LNCaP clone FGC (cell line): ENCODE results near the gene ZNF212.
A peak's percentile ranks its signal among the peaks of the same experiment; 100 is the strongest.
"Not testable (repeated sequence)": the region's sequence is repeated elsewhere in the genome, so short reads cannot be mapped to it uniquely, and the experiment has no call there.

Source experiments
- DNase-seq: peaks from one replicate; pipeline ENCODE4 v3.0.0-alpha.2; 2011; ENCODE audit warnings: low read depth
- H3K4me3 ChIP-seq: 2 replicates; pipeline ENCODE4 v1.5.1; 2011; ENCODE audit warnings: mild to moderate bottlenecking, low read depth, low read length, control low read depth
- TF ChIP-seq, protein P1 (sequence below): IDR thresholded peaks from 2 replicates; pipeline ENCODE4 v1.5.1; 2012; ENCODE audit warnings: mild to moderate bottlenecking; ENCODE audit not compliant: control insufficient read depth, insufficient read depth; ENCODE audit errors: extremely low read depth

The ZNF212 gene

DNA sequence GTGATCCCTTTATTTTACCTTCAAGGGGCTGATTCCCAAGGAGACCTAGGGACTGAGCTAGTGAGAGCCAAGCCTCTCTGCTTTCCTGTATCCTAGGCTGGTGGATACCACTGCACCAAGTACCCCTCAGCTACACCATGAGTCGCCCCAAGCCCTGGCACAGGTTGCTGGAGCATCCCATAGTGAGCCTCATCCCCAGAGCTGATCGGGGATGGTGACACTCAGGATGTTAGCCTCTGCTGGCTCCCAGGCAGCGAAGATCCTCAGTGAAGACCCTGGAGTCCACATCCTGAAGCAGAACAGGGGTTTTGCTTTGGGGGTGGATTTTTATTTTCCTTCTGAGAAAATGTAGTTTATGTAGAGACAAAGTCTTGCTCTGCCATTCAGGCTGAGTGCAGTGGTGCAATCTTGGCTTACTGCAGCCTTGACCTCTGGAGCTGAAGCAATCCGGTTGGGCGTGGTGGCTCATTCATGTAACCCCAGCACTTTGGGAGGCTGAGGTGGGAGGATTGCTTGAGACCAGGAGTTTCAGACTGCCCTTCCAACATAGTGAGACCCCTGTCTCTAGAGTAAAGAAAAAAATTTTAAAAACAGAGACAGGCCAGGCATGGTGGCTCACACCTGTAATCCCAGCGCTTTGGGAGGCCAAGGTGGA, 12.5 kb upstream of the ZNF212 start:
- DNase-seq: no peak
- TF ChIP-seq, protein P1, sequence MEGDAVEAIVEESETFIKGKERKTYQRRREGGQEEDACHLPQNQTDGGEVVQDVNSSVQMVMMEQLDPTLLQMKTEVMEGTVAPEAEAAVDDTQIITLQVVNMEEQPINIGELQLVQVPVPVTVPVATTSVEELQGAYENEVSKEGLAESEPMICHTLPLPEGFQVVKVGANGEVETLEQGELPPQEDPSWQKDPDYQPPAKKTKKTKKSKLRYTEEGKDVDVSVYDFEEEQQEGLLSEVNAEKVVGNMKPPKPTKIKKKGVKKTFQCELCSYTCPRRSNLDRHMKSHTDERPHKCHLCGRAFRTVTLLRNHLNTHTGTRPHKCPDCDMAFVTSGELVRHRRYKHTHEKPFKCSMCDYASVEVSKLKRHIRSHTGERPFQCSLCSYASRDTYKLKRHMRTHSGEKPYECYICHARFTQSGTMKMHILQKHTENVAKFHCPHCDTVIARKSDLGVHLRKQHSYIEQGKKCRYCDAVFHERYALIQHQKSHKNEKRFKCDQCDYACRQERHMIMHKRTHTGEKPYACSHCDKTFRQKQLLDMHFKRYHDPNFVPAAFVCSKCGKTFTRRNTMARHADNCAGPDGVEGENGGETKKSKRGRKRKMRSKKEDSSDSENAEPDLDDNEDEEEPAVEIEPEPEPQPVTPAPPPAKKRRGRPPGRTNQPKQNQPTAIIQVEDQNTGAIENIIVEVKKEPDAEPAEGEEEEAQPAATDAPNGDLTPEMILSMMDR: no peak
- H3K4me3 ChIP-seq: no peak overlapping the region

DNA sequence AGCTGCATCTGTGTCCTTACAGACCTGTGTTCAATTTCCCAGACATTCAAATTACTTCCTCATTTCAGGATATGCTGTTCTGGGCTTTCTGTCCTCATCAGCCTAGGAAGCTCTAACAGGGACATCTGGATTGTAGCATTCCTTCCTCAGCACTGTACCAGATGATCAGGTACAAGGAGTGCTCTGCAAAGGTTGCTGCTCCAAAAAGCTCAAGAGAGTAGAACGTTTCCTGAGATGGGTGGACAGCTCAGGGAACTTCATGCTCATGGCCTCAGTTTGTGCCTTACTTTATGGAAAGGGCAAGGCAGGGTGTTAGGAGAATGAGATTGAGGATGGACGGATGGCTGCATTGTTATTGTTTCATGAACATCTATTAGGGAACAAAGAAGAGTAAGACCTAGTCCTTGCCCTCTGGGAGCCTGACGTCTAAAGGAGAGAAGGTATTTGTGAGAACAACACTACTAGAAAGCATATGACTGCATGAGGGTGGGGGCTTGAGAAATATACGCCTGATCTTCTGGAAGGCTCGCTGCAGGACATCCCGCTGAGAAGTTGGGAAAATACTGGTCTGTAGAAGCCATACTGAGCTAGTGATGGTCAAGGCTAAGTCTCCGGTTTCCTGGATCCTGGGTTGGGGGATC, 10.5 kb upstream of the ZNF212 start:
- TF ChIP-seq, protein P1: no peak
- no peak for DNase-seq
- no peak overlapping the region for H3K4me3 ChIP-seq

DNA sequence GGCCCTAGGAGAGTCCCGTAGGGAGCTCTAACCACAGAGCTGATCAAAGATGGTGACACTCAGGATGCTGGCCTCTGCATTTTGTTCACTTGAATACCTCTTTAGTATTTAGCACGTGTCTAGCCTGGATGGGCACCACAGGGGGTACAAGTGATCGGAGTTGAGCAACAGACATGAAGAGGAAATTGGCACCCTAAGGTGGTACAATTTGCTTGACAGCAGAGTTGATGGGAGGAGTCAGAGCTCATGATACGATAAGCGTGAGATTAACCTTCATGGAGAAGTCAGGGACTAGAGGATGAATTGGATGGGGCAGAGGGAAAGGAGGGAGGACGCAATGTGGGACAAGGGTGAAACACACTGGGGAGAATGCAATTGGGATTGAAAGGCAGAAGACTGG, 9.9 kb upstream of the ZNF212 start:
- no peak for DNase-seq
- no peak overlapping the region for H3K4me3 ChIP-seq
- TF ChIP-seq, protein P1: no peak

GRCh38 chr7:149232362-149232761, 7.1 kb upstream of the ZNF212 start:
- DNase-seq: no peak
- TF ChIP-seq, protein P1: no peak
- H3K4me3 ChIP-seq: no peak overlapping the region

GRCh38 chr7:149233655-149234204, 5.7 kb upstream of the ZNF212 start:
- not testable (repeated sequence) for H3K4me3 ChIP-seq, DNase-seq

DNA sequence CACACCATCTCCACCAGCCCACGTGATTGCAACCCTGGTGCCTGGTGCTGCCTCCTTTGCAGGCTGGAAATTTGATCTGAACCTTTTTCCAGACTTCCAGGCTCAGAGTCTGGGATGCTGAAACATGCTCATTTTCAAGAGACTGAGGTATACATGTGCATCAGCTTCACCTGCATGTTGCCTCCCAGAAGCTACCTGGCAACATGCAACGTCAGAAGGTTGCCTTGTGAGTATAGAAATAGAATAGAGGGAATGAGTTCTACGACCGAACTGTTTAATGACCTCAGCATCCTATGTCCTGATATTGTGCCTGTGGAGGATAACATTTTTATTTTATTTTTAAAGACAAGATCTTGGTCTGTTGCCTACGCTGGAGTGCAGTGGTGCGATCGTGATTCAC, 1.9 kb upstream of the ZNF212 start:
- TF ChIP-seq, protein P1: no peak
- H3K4me3 ChIP-seq: no peak overlapping the region
- DNase-seq: no peak

- TF ChIP-seq, protein P1: no peak
- DNase-seq: peak; percentile 80
- H3K4me3 ChIP-seq: no peak overlapping the region
Measured at GRCh38 chr7:149238051-149238450, 1.4 kb upstream of the ZNF212 start.
